ENCODE measurements around the gene CELF2. TPM values are rescaled to one million over a fixed set of nuclear protein-coding genes. Genes with fewer than 3 reads are reported as not detected.

CELF2 gene
- total RNA-seq, 1 donor from 2014 or later: 27.5 TPM

DNA sequence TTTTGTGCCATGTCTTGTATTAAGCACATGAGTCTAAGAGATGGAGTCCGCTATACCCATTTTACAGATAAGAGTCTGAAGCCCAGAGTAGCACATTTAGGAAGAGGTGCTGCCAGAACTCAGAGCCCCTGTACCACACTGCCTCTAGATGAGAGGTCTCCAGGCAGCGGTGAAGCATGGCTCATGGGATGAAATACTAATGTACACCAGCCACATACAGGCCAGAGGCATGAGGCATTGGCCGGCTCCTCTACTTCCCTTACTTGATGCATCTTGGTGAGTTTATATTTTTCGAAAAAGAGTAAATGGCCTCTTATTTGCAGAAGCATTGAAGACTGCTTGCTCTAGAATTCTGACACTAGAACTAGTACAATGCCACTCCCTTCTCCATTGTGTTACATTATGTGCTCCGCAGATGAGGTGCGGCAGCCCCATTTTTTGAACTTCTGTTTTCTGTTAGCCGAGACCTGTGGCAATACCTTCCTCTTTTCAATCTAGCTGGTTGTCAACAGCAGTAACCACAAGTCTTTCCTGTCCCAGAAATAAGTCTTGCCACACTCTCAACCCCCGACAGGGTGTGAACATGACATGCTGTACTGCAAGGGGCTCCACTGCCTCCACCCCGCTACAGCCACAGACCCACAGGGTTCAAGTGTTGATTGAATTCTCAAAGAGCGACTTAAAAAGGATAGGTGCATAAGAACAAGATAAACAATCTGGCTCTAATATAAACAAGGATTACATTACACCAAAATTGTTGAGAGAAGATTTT, 145.3 kb downstream of the CELF2 start:
- no peak overlapping the region for H3K27ac Mint-ChIP-seq (ENCODE audit: unreplicated experiment)
- TF ChIP-seq CTCF (IDR thresholded peaks at IDR 0.05; ENCODE audit: unreplicated experiment): no peak
- peaks cover 12% of the 10 kb centered on the region for H3K27me3 Mint-ChIP-seq (ENCODE audit: unreplicated experiment)
- DNase-seq (ENCODE audit: low spot score): no peak
- no peaks in the 10 kb centered on the region for H3K9me3 Mint-ChIP-seq (ENCODE audit: unreplicated experiment)
- H3K4me1 Mint-ChIP-seq (ENCODE audit: unreplicated experiment): peaks cover 31% of the 10 kb centered on the region
- H3K36me3 Mint-ChIP-seq (ENCODE audit: low read depth, unreplicated experiment): no peaks in the 10 kb centered on the region
- H3K4me3 Mint-ChIP-seq (ENCODE audit: unreplicated experiment): no peak overlapping the region

GRCh38 chr10:11163780-11164550, 146.3 kb downstream of the CELF2 start:
- H3K36me3 Mint-ChIP-seq (ENCODE audit: low read depth, unreplicated experiment): no peaks in the 10 kb centered on the region
- H3K4me1 Mint-ChIP-seq (ENCODE audit: unreplicated experiment): peaks cover 26% of the 10 kb centered on the region
- peak overlapping the region; percentile 11 for H3K27ac Mint-ChIP-seq (ENCODE audit: unreplicated experiment)
- DNase-seq (ENCODE audit: low spot score): no peak
- TF ChIP-seq CTCF (IDR thresholded peaks at IDR 0.05; ENCODE audit: unreplicated experiment): no peak
- H3K9me3 Mint-ChIP-seq (ENCODE audit: unreplicated experiment): no peaks in the 10 kb centered on the region
- peak overlapping the region; percentile 57 for H3K4me3 Mint-ChIP-seq (ENCODE audit: unreplicated experiment)
- H3K27me3 Mint-ChIP-seq (ENCODE audit: unreplicated experiment): peaks cover 15% of the 10 kb centered on the region

GRCh38 chr10:11164551-11164802, 146.8 kb downstream of the CELF2 start:
- peaks cover 26% of the 10 kb centered on the region for H3K4me1 Mint-ChIP-seq (ENCODE audit: unreplicated experiment)
- peaks cover 15% of the 10 kb centered on the region for H3K27me3 Mint-ChIP-seq (ENCODE audit: unreplicated experiment)
- H3K9me3 Mint-ChIP-seq (ENCODE audit: unreplicated experiment): no peaks in the 10 kb centered on the region
- H3K4me3 Mint-ChIP-seq (ENCODE audit: unreplicated experiment): peak overlapping the region; percentile 57
- no peak for DNase-seq (ENCODE audit: low spot score)
- H3K36me3 Mint-ChIP-seq (ENCODE audit: low read depth, unreplicated experiment): no peaks in the 10 kb centered on the region
- no peak for TF ChIP-seq CTCF (IDR thresholded peaks at IDR 0.05; ENCODE audit: unreplicated experiment)
- no peak overlapping the region for H3K27ac Mint-ChIP-seq (ENCODE audit: unreplicated experiment)

DNA sequence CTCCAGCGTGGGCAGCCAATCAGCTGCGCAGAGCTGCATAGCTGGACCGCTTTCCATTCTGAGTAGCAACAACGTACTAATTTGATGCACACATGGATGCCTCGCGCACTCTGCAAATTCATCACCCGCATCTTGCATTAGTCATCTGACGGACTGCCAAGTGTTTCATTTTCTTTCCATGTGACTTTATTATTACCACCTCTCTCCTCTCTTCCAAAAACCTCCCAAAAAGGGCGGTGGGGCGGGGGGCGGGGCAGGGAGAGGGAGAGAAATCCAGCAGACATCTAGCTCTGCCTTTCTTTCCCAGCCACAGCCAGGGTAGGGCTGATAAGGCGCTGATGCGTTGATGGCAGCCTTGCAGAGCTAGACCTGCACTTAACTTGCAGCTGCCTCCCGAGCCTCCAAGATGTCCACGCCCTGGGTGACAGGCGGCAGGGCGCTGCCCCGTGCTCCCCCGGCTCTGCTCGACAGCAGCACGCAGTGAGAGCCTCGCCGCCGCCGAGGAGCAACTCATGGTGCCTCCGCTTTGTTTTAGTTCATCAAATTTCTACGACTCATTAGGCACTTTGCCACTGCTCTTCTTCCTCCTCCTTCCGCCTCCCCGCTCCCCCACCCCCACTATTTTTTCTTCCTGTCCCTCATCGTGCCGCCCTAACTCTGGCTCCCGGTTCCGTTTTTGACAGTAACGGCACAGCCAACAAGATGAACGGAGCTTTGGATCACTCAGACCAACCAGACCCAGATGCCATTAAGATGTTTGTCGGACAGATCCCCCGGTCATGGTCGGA, 147.3 kb downstream of the CELF2 start:
- H3K36me3 Mint-ChIP-seq (ENCODE audit: low read depth, unreplicated experiment): no peaks in the 10 kb centered on the region
- no peaks in the 10 kb centered on the region for H3K9me3 Mint-ChIP-seq (ENCODE audit: unreplicated experiment)

More for the DNA sequence above, 147.3 kb downstream of the CELF2 start:
- Mint-ChIP-seq H3K27ac (ENCODE audit: unreplicated experiment) (no peak overlapping the region), H3K27me3 (ENCODE audit: unreplicated experiment) (peaks cover 15% of the 10 kb centered on the region), H3K4me1 (ENCODE audit: unreplicated experiment) (peaks cover 26% of the 10 kb centered on the region), H3K4me3 (ENCODE audit: unreplicated experiment) (peak overlapping the region; percentile 94)
- DNase-seq (ENCODE audit: low spot score): peak; percentile 31
- no peak for TF ChIP-seq CTCF (IDR thresholded peaks at IDR 0.05; ENCODE audit: unreplicated experiment)
